Anterior cingulate cortex (tissue), 58 donors: ENCODE results near the gene ANKMY1.

Experiments used
- DNase-seq, 58 donors: peaks; one replicate each; lab custom pipeline; 2025; lab: John Stamatoyannopoulos, UW

ANKMY1 gene

DNA sequence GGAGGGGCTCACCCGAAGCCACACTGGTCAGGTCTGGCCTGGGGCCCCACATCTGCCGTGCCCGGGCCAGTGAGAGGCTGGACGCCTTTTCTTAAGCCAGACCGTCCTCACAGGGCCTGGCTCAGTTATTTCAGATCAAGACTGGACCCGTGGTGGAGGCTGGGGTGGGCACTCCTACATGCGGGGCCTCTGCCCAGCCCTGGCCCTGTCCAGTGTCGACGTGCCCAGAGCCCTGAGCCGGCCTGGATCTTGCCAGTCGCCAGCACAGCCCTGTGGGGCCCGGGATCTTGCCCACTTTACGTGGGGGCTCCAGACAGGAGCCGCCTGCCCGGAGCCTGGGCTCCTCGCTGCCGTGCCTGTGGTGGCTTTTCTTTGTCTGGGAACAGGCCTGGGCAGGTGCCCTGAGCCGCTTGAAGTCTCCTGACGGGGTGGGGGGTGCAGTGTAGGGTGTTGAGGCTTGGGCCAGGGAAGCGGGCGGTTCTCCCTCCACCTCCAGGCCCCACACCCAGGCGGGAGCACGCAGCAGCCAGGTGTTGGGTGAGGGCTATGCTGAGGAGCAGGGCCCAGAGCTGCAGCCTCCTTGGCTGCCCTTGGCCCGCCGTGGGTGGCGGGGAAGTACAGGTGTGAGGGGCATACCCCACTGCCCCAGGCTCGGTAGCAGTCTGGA lies 116.3 kb downstream of the ANKMY1 start:
- DNase-seq: no peak

DNA sequence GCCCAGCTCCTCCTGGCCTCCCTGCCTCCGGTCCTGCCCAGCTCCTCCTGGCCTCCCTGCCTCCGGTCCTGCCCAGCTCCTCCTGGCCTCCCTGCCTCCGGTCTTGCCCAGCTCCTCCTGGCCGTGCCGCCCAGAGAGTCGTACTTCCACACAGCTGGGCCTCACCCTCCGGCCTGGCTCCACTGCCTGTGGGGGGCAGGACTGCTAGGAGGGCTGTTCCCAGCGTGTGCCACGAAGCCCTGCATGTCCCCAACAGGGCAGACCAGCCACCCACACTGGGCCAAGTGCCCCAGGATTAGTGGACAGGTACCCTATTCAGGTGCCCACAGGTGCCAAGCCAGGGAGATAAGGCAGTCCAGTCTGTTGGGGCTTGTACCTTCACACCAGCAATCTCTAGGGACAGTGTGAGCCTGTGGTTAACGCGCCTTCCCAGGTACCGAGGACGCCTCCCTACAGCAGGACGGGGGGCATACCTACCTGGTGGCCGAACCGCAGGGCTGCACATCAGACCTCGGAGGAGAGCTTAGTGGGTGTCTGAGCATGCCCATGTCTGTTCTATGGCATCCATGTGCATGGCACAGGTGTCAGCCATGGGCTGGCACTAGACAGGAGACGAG lies 117.0 kb downstream of the ANKMY1 start:
- no peak for DNase-seq

GRCh38 chr2:240440251-240440650 lies 117.5 kb downstream of the ANKMY1 start:
- DNase-seq: no peak

GRCh38 chr2:240439698-240440151 lies 118.1 kb downstream of the ANKMY1 start:
- no peak for DNase-seq

DNA sequence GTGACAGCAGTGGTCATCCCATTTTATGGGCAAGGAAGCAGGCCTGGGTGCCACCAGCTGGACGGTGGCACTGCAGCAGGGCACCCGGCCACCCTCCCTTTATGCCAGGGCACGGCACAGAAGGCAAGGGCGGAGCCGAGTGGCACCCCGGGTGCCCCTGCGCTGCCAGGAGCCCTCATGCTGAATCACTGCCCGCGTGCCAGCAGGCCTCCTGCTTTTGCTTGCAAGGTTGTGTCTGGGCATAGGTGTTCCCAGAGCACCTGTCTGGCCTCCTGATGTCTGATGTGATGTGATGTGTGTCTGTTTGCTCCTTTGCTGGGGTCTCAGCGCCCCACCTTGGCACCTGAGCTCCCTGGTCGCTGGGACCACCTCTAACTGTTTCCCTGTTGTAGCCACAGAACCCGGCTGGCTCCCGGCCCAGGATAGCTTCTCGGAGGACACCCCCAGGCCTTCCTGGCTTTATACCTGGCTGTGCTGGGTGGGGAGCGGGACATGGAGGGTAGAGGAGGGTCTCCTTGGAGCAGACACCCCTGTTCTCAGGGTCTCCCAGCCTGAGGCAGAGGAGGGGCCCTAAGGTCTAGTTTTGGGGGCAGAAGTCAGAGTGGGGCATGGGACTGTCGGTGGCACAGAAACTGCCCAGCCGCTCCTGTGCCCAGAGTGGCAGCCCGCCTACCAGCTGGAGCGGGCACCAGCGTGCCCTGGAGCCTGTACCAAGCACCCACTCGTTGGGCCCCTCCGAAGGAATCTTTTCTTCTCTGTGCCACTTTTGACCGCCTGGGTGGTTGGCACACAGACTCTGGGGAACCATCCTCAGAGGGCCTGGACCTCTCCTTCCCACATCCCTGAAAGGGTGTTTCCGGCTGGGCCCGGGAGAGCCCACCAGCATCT lies 118.7 kb downstream of the ANKMY1 start:
- no peak for DNase-seq

GRCh38 chr2:240437861-240438809 lies 119.7 kb downstream of the ANKMY1 start:
- peak in 56 of 58 donors; percentile 25 to 86 (median 73) for DNase-seq

GRCh38 chr2:240437551-240437860 lies 120.3 kb downstream of the ANKMY1 start:
- DNase-seq: no peak

DNA sequence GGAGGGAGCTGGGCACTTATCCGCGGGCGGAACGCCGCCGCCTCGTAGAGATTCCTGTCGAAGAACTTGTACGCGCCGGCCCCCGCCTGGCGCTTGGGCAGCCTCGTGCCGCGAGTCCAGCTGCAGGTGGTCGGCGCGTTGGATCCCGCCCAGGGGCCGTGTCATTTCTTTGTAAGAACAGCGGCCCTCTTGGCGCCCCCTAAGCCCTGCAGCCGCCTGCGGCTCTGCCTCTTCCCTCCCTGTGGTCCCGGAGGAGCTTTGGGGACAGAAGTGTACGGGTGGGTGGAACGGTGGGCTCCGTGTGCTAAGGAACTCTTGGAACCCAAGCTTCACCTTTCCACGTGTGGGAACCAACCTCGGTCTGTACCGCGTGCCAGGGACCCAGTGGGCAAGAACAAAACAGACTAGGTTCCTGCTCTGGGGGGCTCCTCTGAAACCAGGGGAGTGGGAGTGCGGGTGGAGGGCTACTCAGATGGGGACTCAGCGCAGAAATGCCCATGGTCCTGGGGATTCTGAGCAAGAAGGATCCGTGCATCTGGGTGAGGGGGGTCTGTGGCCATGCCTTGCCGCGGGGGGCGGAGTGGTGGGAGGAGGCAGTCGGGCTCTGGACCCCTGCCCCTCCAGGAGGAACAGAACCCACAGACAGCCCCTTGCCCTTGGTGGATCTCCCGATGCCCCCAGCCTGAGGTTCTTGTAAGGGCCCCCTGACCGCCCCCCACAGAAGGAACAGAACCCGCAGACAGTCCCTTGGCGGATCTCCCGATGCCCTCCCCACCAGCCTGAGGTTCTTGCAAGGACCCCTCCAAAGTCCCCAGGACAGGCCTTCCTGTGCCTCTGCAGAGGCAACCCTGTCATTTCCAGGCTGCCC lies 120.9 kb downstream of the ANKMY1 start:
- peak in 1 of 58 donors; percentile 48 for DNase-seq

GRCh38 chr2:240435948-240436682 lies 121.7 kb downstream of the ANKMY1 start:
- DNase-seq: peak in 1 of 58 donors; percentile 59

- peak in 39 of 58 donors; percentile 33 to 92 (median 75) for DNase-seq
Measured at GRCh38 chr2:240435457-240435947, 122.3 kb downstream of the ANKMY1 start, which contains the start of gene GPC1. Gene GPC1, plus strand, starts transcription at chr2:240435663. Its CDS starts 256 bp downstream, at chr2:240435919.

- peak in 55 of 58 donors; percentile 33 to 92 (median 82) for DNase-seq
Measured at GRCh38 chr2:240434728-240435456, 122.9 kb downstream of the ANKMY1 start.

DNA sequence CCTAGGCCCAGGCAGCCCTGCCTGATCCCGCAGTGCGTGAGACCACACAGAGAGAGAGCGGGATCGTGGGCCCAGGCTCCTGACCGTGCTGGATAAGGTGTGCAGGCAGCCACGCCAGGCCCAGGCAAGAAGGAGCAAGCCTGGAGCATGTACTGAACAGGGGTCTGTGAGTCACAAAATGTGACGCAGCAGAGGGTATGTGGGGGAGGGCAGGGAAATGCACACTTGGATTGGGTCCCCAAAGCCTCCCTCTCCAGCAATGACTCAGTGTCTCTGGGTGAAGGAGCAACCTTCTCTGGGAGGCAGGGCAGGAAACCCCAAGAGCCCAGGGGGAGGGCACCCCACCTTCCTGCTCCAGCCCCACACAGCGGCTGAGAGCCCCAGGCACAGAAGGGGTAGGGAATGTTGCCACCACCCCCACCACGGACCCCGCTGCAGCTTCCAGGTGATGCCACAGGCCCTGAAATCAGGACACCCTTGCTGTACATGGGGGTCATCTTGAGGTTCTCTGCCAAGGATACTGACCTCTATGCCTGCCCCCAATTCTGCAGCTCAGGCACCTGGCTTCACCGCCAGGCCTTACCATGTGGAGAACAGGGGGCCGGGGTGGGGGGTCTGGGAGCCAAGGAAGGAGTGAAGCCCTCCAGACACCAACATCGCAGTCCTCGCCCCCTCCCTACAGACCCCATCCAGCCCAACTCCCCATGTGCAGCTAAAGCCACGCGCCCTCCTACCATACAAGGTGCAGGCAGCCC lies 123.6 kb downstream of the ANKMY1 start:
- peak in 6 of 58 donors; percentile 24 to 66 (median 42) for DNase-seq

GRCh38 chr2:240432820-240433801 lies 124.7 kb downstream of the ANKMY1 start:
- DNase-seq: no peak

GRCh38 chr2:240432430-240432819 lies 125.4 kb downstream of the ANKMY1 start:
- no peak for DNase-seq

- no peak for DNase-seq
Measured at GRCh38 chr2:240431661-240432424, 125.9 kb downstream of the ANKMY1 start.
